B cell (primary cell): ENCODE data around the gene RPF1. TPM values are rescaled to one million over a fixed set of nuclear protein-coding genes. Genes with fewer than 3 reads are reported as not detected.

Experiments used
- ATAC-seq: fragments of 200-7000 bp; cut with Tn5 transposase; one replicate; pipeline ENCODE4 v1.10.0; 2021; ENCODE audit warnings: low read depth, mild to moderate bottlenecking, moderate number of reproducible peaks, moderate library complexity
- CTCF ChIA-PET: fragments of 350-600 bp; sonication (Branson Sonifier 250); formaldehyde crosslinking; loops from one replicate; lab custom pipeline; 2021; ENCODE audit warnings: antibody characterized with exemption, inconsistent platforms; lab: Charles Lee
- POLR2A ChIA-PET: fragments of 350-600 bp; sonication (Branson Sonifier 250); formaldehyde crosslinking; loops from one replicate; lab custom pipeline; 2021; ENCODE audit warnings: antibody characterized with exemption; lab: Charles Lee
- DNase-seq: peaks from one replicate; pipeline ENCODE4 v3.0.0; 2013
- H2AFZ ChIP-seq: 2 replicates; pipeline ENCODE4 v1.6.1; 2012; ENCODE audit warnings: mild to moderate bottlenecking, low read depth, low read length; ENCODE audit not compliant: insufficient read depth, poor library complexity, severe bottlenecking
- H3K27ac ChIP-seq, 2 donors: 1 replicate in 1 of 2; 2 replicates in 1 of 2; pipeline ENCODE4 v1.5.1; 2012 to 2013; ENCODE audit warnings: low read length in 2 of 2, mild to moderate bottlenecking in 2 of 2, moderate library complexity in 1 of 2
- H3K27me3 ChIP-seq, 4 experiments: fragments of 200-600 bp in 1 of 4; sonication (generic) in 1 of 4; replicated peaks in 1 of 4; 1 replicate in 2 of 4; 2 replicates in 2 of 4; pipeline versions ENCODE4 v1.6.1 to v1.7.0; 2013 to 2016; ENCODE audit warnings: low read length in 3 of 4, mild to moderate bottlenecking in 2 of 4, mixed read lengths in 1 of 4, moderate library complexity in 1 of 4; ENCODE audit not compliant: insufficient read depth in 4 of 4, control insufficient read depth in 3 of 4; ENCODE audit errors: control extremely low read depth in 1 of 4
- H3K36me3 ChIP-seq, 2 experiments: replicated peaks in 1 of 2; 1 replicate in 1 of 2; 2 replicates in 1 of 2; pipeline versions ENCODE4 v1.6.1 to v1.7.1; 2013; ENCODE audit warnings: low read length in 1 of 2; ENCODE audit not compliant: insufficient read depth in 2 of 2, control insufficient read depth in 1 of 2; ENCODE audit errors: control extremely low read depth in 1 of 2, extremely low read depth in 1 of 2
- H3K4me1 ChIP-seq, 2 donors: fragments of 200-600 bp in 1 of 2; sonication (generic) in 1 of 2; 1 replicate in 1 of 2; 2 replicates in 1 of 2; pipeline versions ENCODE4 v1.5.1 to v1.6.1; 2013 to 2017; ENCODE audit warnings: low read length in 2 of 2; ENCODE audit not compliant: control insufficient read depth in 2 of 2, insufficient read depth in 2 of 2
- H3K4me2 ChIP-seq: replicated peaks from 2 replicates; pipeline ENCODE3; 2012; ENCODE audit warnings: mild to moderate bottlenecking, low read depth, low read length; ENCODE audit not compliant: poor library complexity, severe bottlenecking
- H3K4me3 ChIP-seq, 5 experiments: fragments of 200-600 bp in 1 of 5; sonication (generic) in 1 of 5; 1 replicate in 3 of 5; 2 replicates in 2 of 5; pipeline versions ENCODE4 v1.5.1 to v1.7.0; 2011 to 2016; ENCODE audit warnings: low read length in 4 of 5, mild to moderate bottlenecking in 4 of 5, low read depth in 2 of 5, control low read depth in 1 of 5, moderate library complexity in 1 of 5; ENCODE audit not compliant: insufficient read depth in 1 of 5; ENCODE audit errors: control extremely low read depth in 1 of 5, extremely low read depth in 1 of 5
- H3K79me2 ChIP-seq: fragments of 200-600 bp; sonication (generic); one replicate; pipeline ENCODE4 v1.6.0; 2016; ENCODE audit warnings: low read length; ENCODE audit not compliant: control insufficient read depth, insufficient read depth
- H3K9ac ChIP-seq: fragments of 200-600 bp; sonication (generic); 2 replicates; pipeline ENCODE4 v1.6.1; 2017; ENCODE audit warnings: mild to moderate bottlenecking, low read length, moderate library complexity
- H3K9me3 ChIP-seq, 3 donors: one replicate each; pipeline versions ENCODE4 v1.6.1 to v1.7.1; 2013; ENCODE audit warnings: low read length in 2 of 3; ENCODE audit not compliant: control insufficient read depth in 2 of 3, insufficient read depth in 1 of 3; ENCODE audit errors: control extremely low read depth in 1 of 3
- H4K20me1 ChIP-seq: 2 replicates; pipeline ENCODE4 v1.6.0; 2012; ENCODE audit warnings: mild to moderate bottlenecking, low read length; ENCODE audit not compliant: insufficient read depth, control insufficient read depth, poor library complexity, severe bottlenecking
- H3K27ac Mint-ChIP-seq: one replicate; pipeline ENCODE4 v1.8.0; 2021; ENCODE audit warnings: mixed read lengths
- H3K27me3 Mint-ChIP-seq: one replicate; pipeline ENCODE4 v1.8.0; 2021; ENCODE audit warnings: mixed read lengths
- H3K4me1 Mint-ChIP-seq: one replicate; pipeline ENCODE4 v1.8.0; 2021; ENCODE audit warnings: mixed read lengths
- H3K4me3 Mint-ChIP-seq: one replicate; pipeline ENCODE4 v1.8.0; 2021; ENCODE audit warnings: mixed read lengths
- H3K9me3 Mint-ChIP-seq: one replicate; pipeline ENCODE4 v1.8.0; 2022; ENCODE audit warnings: mixed read lengths; ENCODE audit not compliant: insufficient read depth
- CTCF ChIP-seq: fragments of 200-600 bp; IDR thresholded peaks from one replicate; pipeline ENCODE4 v1.8.0; 2022; ENCODE audit warnings: antibody characterized with exemption, mild to moderate bottlenecking
- EZH2 ChIP-seq: IDR thresholded peaks from 2 replicates; pipeline ENCODE4 v1.6.1; 2012; ENCODE audit warnings: borderline replicate concordance, low read depth, mild to moderate bottlenecking, moderate library complexity, low read length; ENCODE audit not compliant: insufficient read depth, poor library complexity, severe bottlenecking
- WGBS: methylation state at CpG from one replicate; pipeline ENCODE4 v1.1.5; 2013; ENCODE audit warnings: missing lambda C conversion rate; ENCODE audit not compliant: insufficient coverage; 5-methylcytosine and 5-hydroxymethylcytosine counted together
- intact Hi-C: fragments of 100-400 bp; cut with micrococcal nuclease; formaldehyde crosslinking; loops from one replicate; pipeline ENCODE4 v1.10.0; 2022
- polyA plus RNA-seq: library from polyadenylated mRNA; depleted of rRNA; stranded (reverse); fragments of >200 nt; gene quantifications from 2 replicates; pipeline ENCODE4 v1.2.3, GENCODE V29; 2012
- total RNA-seq, 2 donors: library from RNA; stranded (reverse); fragments of 120-200 nt in 1 of 2; gene quantifications; 1 replicate in 1 of 2; 2 replicates in 1 of 2; pipeline versions ENCODE4 v1.2.3 to v1.2.4, GENCODE V29; 2013 to 2022

RPF1 gene
- total and polyA plus RNA-seq, 2 donors (not counting 1 experiment from before 2014, with no cell fraction given): 15.5 to 38.8 TPM

GRCh38 chr1:84492726-84493125 lies 13.7 kb downstream of the RPF1 start:
- intact Hi-C loops: no loop called here
- no peaks in the 10 kb centered on the region for H3K27me3 ChIP-seq
- H4K20me1 ChIP-seq: peaks cover 14% of the 10 kb centered on the region
- no peak overlapping the region for H3K27ac Mint-ChIP-seq
- H3K79me2 ChIP-seq: no peaks in the 10 kb centered on the region
- H3K4me3 Mint-ChIP-seq: no peak overlapping the region
- no peak overlapping the region for H3K27ac ChIP-seq
- H3K9me3 Mint-ChIP-seq: no peaks in the 10 kb centered on the region
- H3K9me3 ChIP-seq: no peaks in the 10 kb centered on the region
- H3K9ac ChIP-seq: no peak overlapping the region
- TF ChIP-seq EZH2: no peak
- TF ChIP-seq CTCF: no peak
- H2AFZ ChIP-seq: no peak overlapping the region
- peaks cover 2% of the 10 kb centered on the region for H3K4me1 Mint-ChIP-seq
- DNase-seq (no peak), ATAC-seq (no peak)
- H3K27me3 Mint-ChIP-seq: no peaks in the 10 kb centered on the region
- peaks cover 1 to 3% of the 10 kb centered on the region in 2 donors for H3K4me1 ChIP-seq
- POLR2A ChIA-PET: no interaction called here
- H3K4me2 ChIP-seq: no peak overlapping the region
- peaks cover 11 to 74% of the 10 kb centered on the region in 2 experiments for H3K36me3 ChIP-seq
- H3K4me3 ChIP-seq: no peak overlapping the region
- CTCF ChIA-PET: no interaction called here
- no CpG with 5 or more reads among the region's 1 CpG for WGBS

GRCh38 chr1:84493747-84494146 lies 14.7 kb downstream of the RPF1 start:
- CTCF ChIA-PET: interaction anchor here (0.9 kb wide), 1 partner anchor 126 kb away, joined by 3 read pairs; no protein-coding TSS in a partner anchor
- Mint-ChIP-seq H3K4me3 (no peak overlapping the region), H3K27ac (peak overlapping the region; percentile 15)

More at GRCh38 chr1:84493747-84494146, 14.7 kb downstream of the RPF1 start:
- Histone ChIP-seq H2AFZ (no peak overlapping the region), H3K9ac (no peak overlapping the region), H3K79me2 (peaks cover 2% of the 10 kb centered on the region), H3K27ac (no peak overlapping the region), H3K27me3 (no peaks in the 10 kb centered on the region), H3K9me3 (no peaks in the 10 kb centered on the region), H4K20me1 (peaks cover 9% of the 10 kb centered on the region), H3K4me1 (peaks cover 4 to 8% of the 10 kb centered on the region in 2 donors), H3K4me2 (no peak overlapping the region), H3K4me3 (no peak overlapping the region), H3K36me3 (peaks cover 13 to 84% of the 10 kb centered on the region in 2 experiments)
- TF ChIP-seq EZH2: no peak
- TF ChIP-seq CTCF: no peak
- ATAC-seq: no peak
- peaks cover 8% of the 10 kb centered on the region for H3K4me1 Mint-ChIP-seq
- H3K9me3 Mint-ChIP-seq: no peaks in the 10 kb centered on the region
- POLR2A ChIA-PET: no interaction called here
- H3K27me3 Mint-ChIP-seq: no peaks in the 10 kb centered on the region
- intact Hi-C loops: no loop called here
- no CpG with 5 or more reads among the region's 1 CpG for WGBS
- DNase-seq: no peak
